LNCAP (cell line): ENCODE data around the gene RHBDD3.

Experiments used
- CTCF ChIP-seq: fragments of 450-650 bp; IDR thresholded peaks from 2 replicates; pipeline ENCODE4 v1.5.1; 2017; ENCODE audit warnings: mild to moderate bottlenecking

RHBDD3 gene

GRCh38 chr22:29256606-29257325 is 11.0 kb downstream of the RHBDD3 start:
- no peak for TF ChIP-seq CTCF

- TF ChIP-seq CTCF = no peak
Measured at GRCh38 chr22:29255064-29255621, 12.6 kb downstream of the RHBDD3 start.

- TF ChIP-seq CTCF = no peak
Measured at GRCh38 chr22:29254286-29254660, 13.5 kb downstream of the RHBDD3 start.

GRCh38 chr22:29253561-29254285 is 14.1 kb downstream of the RHBDD3 start:
- TF ChIP-seq CTCF = no peak

GRCh38 chr22:29251981-29252911 is 15.5 kb downstream of the RHBDD3 start:
- TF ChIP-seq CTCF = no peak

GRCh38 chr22:29251265-29251664 is 16.5 kb downstream of the RHBDD3 start:
- TF ChIP-seq CTCF = no peak
